ENCODE data around the gene WBP1.
A peak's percentile ranks its signal among the peaks of the same experiment; 100 is the strongest.

WBP1 gene

DNA sequence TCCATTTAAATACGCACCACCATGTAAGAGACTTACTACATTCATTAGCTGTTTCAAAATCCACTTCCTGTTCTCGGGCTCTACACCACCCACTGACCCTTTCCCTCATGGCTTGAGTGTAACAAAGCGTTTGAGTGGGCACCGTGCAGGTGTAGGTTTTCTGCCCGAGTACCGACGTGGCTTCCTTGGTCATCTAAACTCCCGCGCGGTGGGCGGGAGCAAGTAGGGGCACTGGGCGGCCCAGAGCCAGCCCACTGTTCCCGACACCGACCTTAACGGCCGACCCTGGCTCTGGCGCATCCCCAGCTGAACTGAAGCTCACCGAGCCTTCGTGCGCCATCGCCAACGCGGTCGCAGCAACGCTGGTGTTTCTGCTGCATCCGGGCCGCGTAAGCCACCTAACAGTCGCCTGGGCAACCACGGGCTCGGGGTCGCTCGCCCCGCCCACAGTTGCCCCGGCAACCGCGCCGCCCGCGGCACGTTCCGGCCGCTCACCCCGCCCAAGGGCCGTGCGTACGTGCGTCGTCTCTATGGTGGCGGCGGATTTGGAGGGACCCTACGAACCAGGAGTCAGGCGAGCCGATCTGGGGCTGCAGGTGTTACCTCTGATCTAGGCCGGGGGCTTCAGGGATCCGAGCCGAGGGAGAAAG, 36.9 kb upstream of the WBP1 start, which contains the start of the genes C2orf81 and WDR54:
Gene C2orf81, minus strand, starts transcription at position 399 of the 650 bp plus-strand sequence. Its CDS starts 59 bp downstream, at position 340.
Gene WDR54, plus strand, starts transcription at position 510 of the 650 bp plus-strand sequence. CDS start 424 bp downstream, outside the sequence.
- peak within 1 kb of the TSS; percentile 98 for H3K4me3 Mint-ChIP-seq
- peak; percentile 92 for DNase-seq (ENCODE audit: low spot score in 2 of 2)
- H3K4me1 Mint-ChIP-seq = peaks cover 26% of the 10 kb centered on the region
- peak within 1 kb of the TSS; percentile 100 for H3K27ac Mint-ChIP-seq (ENCODE audit: low read depth)
- peak; percentile 94 for ATAC-seq (replicated peaks; ENCODE audit: extremely low read depth, poor library complexity, severe bottlenecking)
- H3K9me3 Mint-ChIP-seq = no peaks in the 10 kb centered on the region
- peaks cover 9% of the 10 kb centered on the region for H3K36me3 Mint-ChIP-seq (ENCODE audit: insufficient read depth)
- H3K27me3 Mint-ChIP-seq = no peaks in the 10 kb centered on the region

GRCh38 chr2:74423231-74424095, 34.8 kb upstream of the WBP1 start:
- Mint-ChIP-seq H3K9me3 (no peaks in the 10 kb centered on the region), H3K4me1 (peaks cover 26% of the 10 kb centered on the region), H3K27me3 (no peaks in the 10 kb centered on the region), H3K4me3 (peak overlapping the region; percentile 98), H3K27ac (ENCODE audit: low read depth) (peak overlapping the region; percentile 100), H3K36me3 (ENCODE audit: insufficient read depth) (peaks cover 8% of the 10 kb centered on the region)
- ATAC-seq (replicated peaks; ENCODE audit: extremely low read depth, poor library complexity, severe bottlenecking) (no peak), DNase-seq (ENCODE audit: low spot score in 2 of 2) (no peak)

GRCh38 chr2:74424139-74424992, 33.9 kb upstream of the WBP1 start:
- H3K27me3 Mint-ChIP-seq = no peaks in the 10 kb centered on the region
- H3K9me3 Mint-ChIP-seq = no peaks in the 10 kb centered on the region
- ATAC-seq (replicated peaks; ENCODE audit: extremely low read depth, poor library complexity, severe bottlenecking) (no peak), DNase-seq (ENCODE audit: low spot score in 2 of 2) (no peak)
- H3K4me1 Mint-ChIP-seq = peaks cover 26% of the 10 kb centered on the region
- H3K4me3 Mint-ChIP-seq = no peak overlapping the region
- H3K36me3 Mint-ChIP-seq (ENCODE audit: insufficient read depth) = peaks cover 9% of the 10 kb centered on the region
- H3K27ac Mint-ChIP-seq (ENCODE audit: low read depth) = no peak overlapping the region

- H3K36me3 Mint-ChIP-seq (ENCODE audit: insufficient read depth) = peaks cover 9% of the 10 kb centered on the region
- H3K9me3 Mint-ChIP-seq = no peaks in the 10 kb centered on the region
- H3K4me1 Mint-ChIP-seq = peaks cover 26% of the 10 kb centered on the region
- DNase-seq (ENCODE audit: low spot score in 2 of 2) (no peak), ATAC-seq (replicated peaks; ENCODE audit: extremely low read depth, poor library complexity, severe bottlenecking) (no peak)
- H3K27me3 Mint-ChIP-seq = no peaks in the 10 kb centered on the region
- no peak overlapping the region for H3K4me3 Mint-ChIP-seq
- no peak overlapping the region for H3K27ac Mint-ChIP-seq (ENCODE audit: low read depth)
Measured at GRCh38 chr2:74424995-74425406, 33.2 kb upstream of the WBP1 start.

GRCh38 chr2:74425523-74425922, 32.7 kb upstream of the WBP1 start:
- H3K4me1 Mint-ChIP-seq = peaks cover 21% of the 10 kb centered on the region

GRCh38 chr2:74426181-74426758, 32.0 kb upstream of the WBP1 start:
- ATAC-seq (replicated peaks; ENCODE audit: extremely low read depth, poor library complexity, severe bottlenecking) (no peak), DNase-seq (ENCODE audit: low spot score in 2 of 2) (no peak)
- H3K36me3 Mint-ChIP-seq (ENCODE audit: insufficient read depth) = peaks cover 9% of the 10 kb centered on the region
- H3K27me3 Mint-ChIP-seq = no peaks in the 10 kb centered on the region
- no peak overlapping the region for H3K27ac Mint-ChIP-seq (ENCODE audit: low read depth)
- H3K9me3 Mint-ChIP-seq = no peaks in the 10 kb centered on the region
- H3K4me1 Mint-ChIP-seq = peaks cover 16% of the 10 kb centered on the region
- no peak overlapping the region for H3K4me3 Mint-ChIP-seq

More at GRCh38 chr2:74425523-74425922, 32.7 kb upstream of the WBP1 start:
- Mint-ChIP-seq H3K27me3 (no peaks in the 10 kb centered on the region), H3K36me3 (ENCODE audit: insufficient read depth) (peaks cover 9% of the 10 kb centered on the region), H3K9me3 (no peaks in the 10 kb centered on the region), H3K4me3 (no peak overlapping the region), H3K27ac (ENCODE audit: low read depth) (no peak overlapping the region)
- no peak for ATAC-seq (replicated peaks; ENCODE audit: extremely low read depth, poor library complexity, severe bottlenecking)
- DNase-seq (ENCODE audit: low spot score in 2 of 2) = no peak

DNA sequence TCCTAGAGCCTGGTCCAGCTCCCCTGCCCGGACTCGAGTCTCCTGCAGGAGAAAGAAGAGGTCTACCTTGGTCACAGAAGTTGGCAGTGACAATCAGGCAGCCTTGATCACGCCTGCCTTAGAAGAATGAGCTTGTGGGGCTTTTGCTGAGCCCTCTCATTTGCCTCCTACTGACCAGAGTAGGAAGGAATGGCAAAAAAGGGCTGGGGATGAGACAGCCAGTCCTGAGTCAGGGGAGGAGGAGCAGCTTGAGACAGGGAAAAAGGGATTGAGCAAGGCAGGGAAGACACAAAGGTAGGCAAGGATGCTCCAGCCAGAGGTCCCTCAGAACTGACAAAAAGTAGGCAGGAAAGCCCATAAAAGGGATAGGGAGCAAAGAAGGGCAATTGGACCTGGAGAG, 30.7 kb upstream of the WBP1 start:
- no peak for DNase-seq (ENCODE audit: low spot score in 2 of 2)
- ATAC-seq (replicated peaks; ENCODE audit: extremely low read depth, poor library complexity, severe bottlenecking) = no peak
- Mint-ChIP-seq H3K27me3 (no peaks in the 10 kb centered on the region), H3K27ac (ENCODE audit: low read depth) (no peak overlapping the region), H3K4me3 (no peak overlapping the region), H3K9me3 (no peaks in the 10 kb centered on the region), H3K4me1 (peaks cover 6% of the 10 kb centered on the region), H3K36me3 (ENCODE audit: insufficient read depth) (peaks cover 3% of the 10 kb centered on the region)

- Mint-ChIP-seq H3K27ac (ENCODE audit: low read depth) (no peak overlapping the region), H3K4me3 (no peak overlapping the region), H3K9me3 (no peaks in the 10 kb centered on the region), H3K4me1 (no peaks in the 10 kb centered on the region), H3K36me3 (ENCODE audit: insufficient read depth) (peaks cover 3% of the 10 kb centered on the region), H3K27me3 (no peaks in the 10 kb centered on the region)
- DNase-seq (ENCODE audit: low spot score in 2 of 2) (no peak), ATAC-seq (replicated peaks; ENCODE audit: extremely low read depth, poor library complexity, severe bottlenecking) (no peak)
Measured at GRCh38 chr2:74428675-74429074, 29.6 kb upstream of the WBP1 start.

- DNase-seq (ENCODE audit: low spot score in 2 of 2) = no peak
- Mint-ChIP-seq H3K36me3 (ENCODE audit: insufficient read depth) (peaks cover 3% of the 10 kb centered on the region), H3K27me3 (no peaks in the 10 kb centered on the region), H3K4me3 (no peak overlapping the region), H3K4me1 (no peaks in the 10 kb centered on the region), H3K27ac (ENCODE audit: low read depth) (no peak overlapping the region), H3K9me3 (no peaks in the 10 kb centered on the region)
- no peak for ATAC-seq (replicated peaks; ENCODE audit: extremely low read depth, poor library complexity, severe bottlenecking)
Measured at GRCh38 chr2:74429487-74430451, 28.5 kb upstream of the WBP1 start.

DNA sequence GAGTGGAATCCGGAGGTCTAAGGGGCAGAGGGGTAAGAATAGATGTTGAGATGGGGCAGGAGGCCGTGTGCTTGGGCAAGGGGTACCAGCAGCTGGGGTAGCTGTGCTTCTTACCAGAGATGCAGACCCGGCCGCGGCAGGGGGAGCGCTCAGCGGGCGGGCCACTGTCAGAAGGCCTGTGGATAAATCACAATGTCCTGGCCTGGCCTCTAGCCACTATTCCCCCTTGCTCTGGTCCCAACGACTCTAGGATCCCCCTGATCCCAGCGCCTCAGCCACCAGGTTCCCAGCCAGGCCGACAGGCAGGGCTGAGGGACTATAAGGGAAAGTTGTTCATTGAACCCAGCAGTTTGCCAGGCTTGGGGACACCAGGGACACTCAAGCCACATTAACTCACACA, 27.7 kb upstream of the WBP1 start:
- DNase-seq (ENCODE audit: low spot score in 2 of 2) (no peak), ATAC-seq (replicated peaks; ENCODE audit: extremely low read depth, poor library complexity, severe bottlenecking) (no peak)
- Mint-ChIP-seq H3K27me3 (no peaks in the 10 kb centered on the region), H3K4me3 (no peak overlapping the region), H3K36me3 (ENCODE audit: insufficient read depth) (peaks cover 3% of the 10 kb centered on the region), H3K27ac (ENCODE audit: low read depth) (no peak overlapping the region), H3K9me3 (no peaks in the 10 kb centered on the region), H3K4me1 (no peaks in the 10 kb centered on the region)

DNA sequence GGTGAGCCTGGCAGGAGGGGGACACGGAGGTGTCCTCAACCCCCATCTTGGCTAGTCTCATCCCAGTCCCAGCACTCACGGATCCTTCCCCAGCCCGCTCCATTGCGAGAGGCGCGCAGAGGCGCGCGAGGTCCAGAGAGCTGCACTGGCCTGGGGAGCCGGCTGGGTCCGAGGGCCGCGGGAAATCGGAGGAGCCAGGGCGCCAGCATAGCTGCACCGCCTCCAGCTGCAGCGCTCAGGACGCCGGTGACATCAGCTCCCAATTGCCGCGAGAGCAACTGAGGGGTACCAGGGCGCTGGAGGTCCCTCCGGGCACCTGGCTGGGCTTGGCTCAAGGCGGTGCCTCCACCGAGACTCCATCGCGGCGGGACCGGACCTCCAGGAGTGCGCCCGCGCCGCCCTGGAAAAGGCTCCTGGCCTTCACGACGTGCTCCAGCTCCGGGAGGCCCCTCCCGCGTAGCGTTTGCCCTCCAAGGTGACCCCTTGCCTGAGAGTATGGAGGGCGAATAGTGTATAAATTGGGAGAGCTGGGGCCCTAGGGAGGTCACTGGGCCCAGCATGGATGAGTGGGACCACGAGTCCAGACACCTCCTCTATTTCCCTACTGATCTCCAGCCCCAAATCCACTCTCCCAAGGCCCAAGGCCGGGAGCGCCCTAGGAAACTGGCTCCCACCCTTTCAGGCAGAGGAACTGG, 22.0 kb upstream of the WBP1 start:
- Mint-ChIP-seq H3K9me3 (no peaks in the 10 kb centered on the region), H3K27me3 (peaks cover 9% of the 10 kb centered on the region), H3K4me3 (no peak overlapping the region), H3K4me1 (peaks cover 5% of the 10 kb centered on the region), H3K27ac (ENCODE audit: low read depth) (no peak overlapping the region), H3K36me3 (ENCODE audit: insufficient read depth) (peaks cover 1% of the 10 kb centered on the region)
- DNase-seq (ENCODE audit: low spot score in 2 of 2) (no peak), ATAC-seq (replicated peaks; ENCODE audit: extremely low read depth, poor library complexity, severe bottlenecking) (no peak)
